Measurements from ENCODE around the gene STK24. TPM values are rescaled to one million over a fixed set of nuclear protein-coding genes. Genes with fewer than 3 reads are reported as not detected.
A peak's percentile ranks its signal among the peaks of the same experiment; 100 is the strongest.

STK24 gene
- total RNA-seq, 4 donors from 2014 or later, result 49.8 to 68.9 (median 57.0) TPM

- Histone ChIP-seq H3K4me1 (peaks cover 0 to 86% (median 45%) of the 10 kb centered on the region in 4 donors), H3K36me3 (no peaks in the 10 kb centered on the region), H3K27ac (peak overlapping the region in 1 of 4 donors; percentile 5), H3K27me3 (no peaks in the 10 kb centered on the region), H3K9me3 (no peaks in the 10 kb centered on the region), H3K4me3 (no peak overlapping the region)
- 94% methylated on average over 8 of the region's 8 CpGs for WGBS, 2 donors
- TF ChIP-seq, protein P1, sequence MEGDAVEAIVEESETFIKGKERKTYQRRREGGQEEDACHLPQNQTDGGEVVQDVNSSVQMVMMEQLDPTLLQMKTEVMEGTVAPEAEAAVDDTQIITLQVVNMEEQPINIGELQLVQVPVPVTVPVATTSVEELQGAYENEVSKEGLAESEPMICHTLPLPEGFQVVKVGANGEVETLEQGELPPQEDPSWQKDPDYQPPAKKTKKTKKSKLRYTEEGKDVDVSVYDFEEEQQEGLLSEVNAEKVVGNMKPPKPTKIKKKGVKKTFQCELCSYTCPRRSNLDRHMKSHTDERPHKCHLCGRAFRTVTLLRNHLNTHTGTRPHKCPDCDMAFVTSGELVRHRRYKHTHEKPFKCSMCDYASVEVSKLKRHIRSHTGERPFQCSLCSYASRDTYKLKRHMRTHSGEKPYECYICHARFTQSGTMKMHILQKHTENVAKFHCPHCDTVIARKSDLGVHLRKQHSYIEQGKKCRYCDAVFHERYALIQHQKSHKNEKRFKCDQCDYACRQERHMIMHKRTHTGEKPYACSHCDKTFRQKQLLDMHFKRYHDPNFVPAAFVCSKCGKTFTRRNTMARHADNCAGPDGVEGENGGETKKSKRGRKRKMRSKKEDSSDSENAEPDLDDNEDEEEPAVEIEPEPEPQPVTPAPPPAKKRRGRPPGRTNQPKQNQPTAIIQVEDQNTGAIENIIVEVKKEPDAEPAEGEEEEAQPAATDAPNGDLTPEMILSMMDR (IDR thresholded peaks at IDR 0.05), result no peak
- TF ChIP-seq EP300 (IDR thresholded peaks at IDR 0.05), result no peak
- TF ChIP-seq POLR2A (IDR thresholded peaks at IDR 0.05), result no peak
- DNase-seq (ENCODE audit: low spot score in 2 of 2), result no peak
Measured at GRCh38 chr13:98538876-98539275, 38.0 kb downstream of the STK24 start.

- no peak for DNase-seq (ENCODE audit: low spot score in 2 of 2)
- Histone ChIP-seq H3K4me3 (no peak overlapping the region), H3K4me1 (peaks cover 0 to 74% (median 34%) of the 10 kb centered on the region in 4 donors), H3K36me3 (no peaks in the 10 kb centered on the region), H3K27me3 (no peaks in the 10 kb centered on the region), H3K9me3 (no peaks in the 10 kb centered on the region), H3K27ac (no peak overlapping the region)
- WGBS, 2 donors, result 96% methylated on average over 6 of the region's 6 CpGs
- no peak for TF ChIP-seq EP300 (IDR thresholded peaks at IDR 0.05)
- no peak for TF ChIP-seq POLR2A (IDR thresholded peaks at IDR 0.05)
- TF ChIP-seq, protein P1 (IDR thresholded peaks at IDR 0.05), result no peak
Measured at GRCh38 chr13:98537740-98538139, 39.2 kb downstream of the STK24 start.

- no peak overlapping the region for H3K27ac ChIP-seq
- no peaks in the 10 kb centered on the region for H3K27me3 ChIP-seq
- TF ChIP-seq, protein P1 (IDR thresholded peaks at IDR 0.05), result no peak
- TF ChIP-seq EP300 (IDR thresholded peaks at IDR 0.05) (no peak), POLR2A (IDR thresholded peaks at IDR 0.05) (no peak)
- H3K4me1 ChIP-seq, result peaks cover 0 to 70% (median 31%) of the 10 kb centered on the region in 4 donors
- 92 to 95% methylated on average over 14 of the region's 14 CpGs for WGBS, 2 donors
- no peaks in the 10 kb centered on the region for H3K36me3 ChIP-seq
- no peak overlapping the region for H3K4me3 ChIP-seq
- no peak for DNase-seq (ENCODE audit: low spot score in 2 of 2)
- no peaks in the 10 kb centered on the region for H3K9me3 ChIP-seq
Measured at GRCh38 chr13:98537306-98537705, 39.6 kb downstream of the STK24 start.

GRCh38 chr13:98536729-98537128 lies 40.2 kb downstream of the STK24 start:
- TF ChIP-seq EP300 (IDR thresholded peaks at IDR 0.05) (no peak), POLR2A (IDR thresholded peaks at IDR 0.05) (no peak)
- TF ChIP-seq, protein P1 (IDR thresholded peaks at IDR 0.05), result no peak
- DNase-seq (ENCODE audit: low spot score in 2 of 2), result no peak
- 81 to 93% methylated on average over 14 of the region's 14 CpGs for WGBS, 2 donors
- no peaks in the 10 kb centered on the region for H3K9me3 ChIP-seq
- H3K36me3 ChIP-seq, result no peaks in the 10 kb centered on the region
- H3K27ac ChIP-seq, result peak overlapping the region in 2 of 4 donors; percentile 13 to 68
- H3K4me1 ChIP-seq, result peaks cover 0 to 69% (median 28%) of the 10 kb centered on the region in 4 donors
- no peak overlapping the region for H3K4me3 ChIP-seq
- H3K27me3 ChIP-seq, result no peaks in the 10 kb centered on the region

- peaks cover 0 to 69% (median 21%) of the 10 kb centered on the region in 4 donors for H3K4me1 ChIP-seq
- 49 to 54% methylated on average over 13 of the region's 13 CpGs for WGBS, 2 donors
Measured at GRCh38 chr13:98535501-98536354, 41.2 kb downstream of the STK24 start.

More at GRCh38 chr13:98535501-98536354, 41.2 kb downstream of the STK24 start:
- Histone ChIP-seq H3K27ac (peak overlapping the region; percentile 13 to 68 (median 28)), H3K4me3 (no peak overlapping the region), H3K36me3 (no peaks in the 10 kb centered on the region), H3K27me3 (no peaks in the 10 kb centered on the region), H3K9me3 (no peaks in the 10 kb centered on the region)
- no peak for DNase-seq (ENCODE audit: low spot score in 2 of 2)
- TF ChIP-seq, protein P1 (IDR thresholded peaks at IDR 0.05), result no peak
- TF ChIP-seq EP300 (IDR thresholded peaks at IDR 0.05), result peak; percentile 28 to 69

All from tibial nerve (tissue), 4 donors.